Endothelial cell of umbilical vein (primary cell): ENCODE data around the gene CCDC142.

Source experiments
- EZH2 ChIP-seq: IDR thresholded peaks from 2 replicates; pipeline ENCODE4 v1.6.1; 2012; ENCODE audit warnings: borderline replicate concordance, low read depth, mild to moderate bottlenecking, moderate library complexity, low read length, inconsistent platforms; ENCODE audit not compliant: severe bottlenecking
- MYC ChIP-seq: IDR thresholded peaks from one replicate; pipeline ENCODE4 v1.6.1; 2011; ENCODE audit warnings: mild to moderate bottlenecking, low read depth, low read length
- POLR2A ChIP-seq: IDR thresholded peaks from 2 replicates; pipeline ENCODE4 v1.6.1; 2012; ENCODE audit warnings: low read depth, mild to moderate bottlenecking, control low read depth, low read length
- POLR2AphosphoS5 ChIP-seq: IDR thresholded peaks from 2 replicates; pipeline ENCODE4 v1.6.1; 2012; ENCODE audit warnings: low read depth, mild to moderate bottlenecking, control low read depth, low read length, moderate library complexity; ENCODE audit not compliant: insufficient read depth
- TF ChIP-seq, protein P1 (sequence below), 2 donors: IDR thresholded peaks; 1 replicate in 1 of 2; 2 replicates in 1 of 2; pipeline ENCODE4 v1.5.1; 2011; ENCODE audit warnings: low read length in 2 of 2, mild to moderate bottlenecking in 2 of 2, moderate library complexity in 2 of 2, control low read depth in 1 of 2, inconsistent platforms in 1 of 2, low read depth in 1 of 2; ENCODE audit not compliant: insufficient read depth in 1 of 2; ENCODE audit errors: extremely low read depth in 1 of 2
- TF ChIP-seq, protein P2 (sequence below): IDR thresholded peaks from 2 replicates; pipeline ENCODE4 v1.6.1; 2011; ENCODE audit not compliant: insufficient read depth, insufficient read length

GRCh38 chr2:74489906-74490305, 7.1 kb upstream of the CCDC142 start:
- TF ChIP-seq, protein P1, sequence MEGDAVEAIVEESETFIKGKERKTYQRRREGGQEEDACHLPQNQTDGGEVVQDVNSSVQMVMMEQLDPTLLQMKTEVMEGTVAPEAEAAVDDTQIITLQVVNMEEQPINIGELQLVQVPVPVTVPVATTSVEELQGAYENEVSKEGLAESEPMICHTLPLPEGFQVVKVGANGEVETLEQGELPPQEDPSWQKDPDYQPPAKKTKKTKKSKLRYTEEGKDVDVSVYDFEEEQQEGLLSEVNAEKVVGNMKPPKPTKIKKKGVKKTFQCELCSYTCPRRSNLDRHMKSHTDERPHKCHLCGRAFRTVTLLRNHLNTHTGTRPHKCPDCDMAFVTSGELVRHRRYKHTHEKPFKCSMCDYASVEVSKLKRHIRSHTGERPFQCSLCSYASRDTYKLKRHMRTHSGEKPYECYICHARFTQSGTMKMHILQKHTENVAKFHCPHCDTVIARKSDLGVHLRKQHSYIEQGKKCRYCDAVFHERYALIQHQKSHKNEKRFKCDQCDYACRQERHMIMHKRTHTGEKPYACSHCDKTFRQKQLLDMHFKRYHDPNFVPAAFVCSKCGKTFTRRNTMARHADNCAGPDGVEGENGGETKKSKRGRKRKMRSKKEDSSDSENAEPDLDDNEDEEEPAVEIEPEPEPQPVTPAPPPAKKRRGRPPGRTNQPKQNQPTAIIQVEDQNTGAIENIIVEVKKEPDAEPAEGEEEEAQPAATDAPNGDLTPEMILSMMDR (IDR thresholded peaks at IDR 0.05; ENCODE audit: extremely low read depth in 1 of 2, insufficient read depth in 1 of 2, low read depth in 1 of 2, low read length in 2 of 2), result no peak
- no peak for TF ChIP-seq POLR2AphosphoS5
- no peak for TF ChIP-seq EZH2
- TF ChIP-seq POLR2A, result no peak
- no peak for TF ChIP-seq MYC
- TF ChIP-seq, protein P2, sequence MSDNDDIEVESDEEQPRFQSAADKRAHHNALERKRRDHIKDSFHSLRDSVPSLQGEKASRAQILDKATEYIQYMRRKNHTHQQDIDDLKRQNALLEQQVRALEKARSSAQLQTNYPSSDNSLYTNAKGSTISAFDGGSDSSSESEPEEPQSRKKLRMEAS, result no peak
